ENCODE measurements around the gene LCN9.

DNA sequence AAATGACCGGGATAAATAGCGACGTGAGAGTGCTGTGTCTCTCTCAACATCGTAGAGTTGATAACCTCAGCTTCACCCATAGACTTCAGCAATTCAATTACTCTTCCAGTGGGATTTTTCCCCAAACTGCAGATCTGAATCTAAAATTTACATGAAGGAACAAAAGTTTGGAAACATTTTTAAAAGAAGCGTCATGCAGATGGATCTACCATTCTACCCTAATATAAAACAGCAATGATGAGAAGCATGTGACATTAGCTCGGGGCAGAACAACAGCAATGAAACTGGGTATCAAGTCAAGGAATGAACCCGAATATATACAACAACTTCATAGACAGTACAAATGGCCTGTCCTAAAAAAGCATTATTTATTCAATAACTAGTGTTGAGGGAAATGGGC lies 42.6 kb upstream of the LCN9 start:
- TF ChIP-seq, protein P1, sequence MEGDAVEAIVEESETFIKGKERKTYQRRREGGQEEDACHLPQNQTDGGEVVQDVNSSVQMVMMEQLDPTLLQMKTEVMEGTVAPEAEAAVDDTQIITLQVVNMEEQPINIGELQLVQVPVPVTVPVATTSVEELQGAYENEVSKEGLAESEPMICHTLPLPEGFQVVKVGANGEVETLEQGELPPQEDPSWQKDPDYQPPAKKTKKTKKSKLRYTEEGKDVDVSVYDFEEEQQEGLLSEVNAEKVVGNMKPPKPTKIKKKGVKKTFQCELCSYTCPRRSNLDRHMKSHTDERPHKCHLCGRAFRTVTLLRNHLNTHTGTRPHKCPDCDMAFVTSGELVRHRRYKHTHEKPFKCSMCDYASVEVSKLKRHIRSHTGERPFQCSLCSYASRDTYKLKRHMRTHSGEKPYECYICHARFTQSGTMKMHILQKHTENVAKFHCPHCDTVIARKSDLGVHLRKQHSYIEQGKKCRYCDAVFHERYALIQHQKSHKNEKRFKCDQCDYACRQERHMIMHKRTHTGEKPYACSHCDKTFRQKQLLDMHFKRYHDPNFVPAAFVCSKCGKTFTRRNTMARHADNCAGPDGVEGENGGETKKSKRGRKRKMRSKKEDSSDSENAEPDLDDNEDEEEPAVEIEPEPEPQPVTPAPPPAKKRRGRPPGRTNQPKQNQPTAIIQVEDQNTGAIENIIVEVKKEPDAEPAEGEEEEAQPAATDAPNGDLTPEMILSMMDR (IDR thresholded peaks at IDR 0.05; ENCODE audit: low read depth, low read length) = no peak
- TF ChIP-seq EZH2phosphoT487 (IDR thresholded peaks at IDR 0.05; ENCODE audit: low read depth) = no peak

Data from OCI-LY3 (cell line).